Choroid plexus epithelial cell (primary cell): Measurements from ENCODE around the gene CDKN3.
"Not testable (repeated sequence)": the region's sequence is repeated elsewhere in the genome, so short reads cannot be mapped to it uniquely, and the experiment has no call there.

Experiments used
- DNase-seq: peaks from one replicate; pipeline ENCODE4 v3.0.0-alpha.2; 2010; ENCODE audit warnings: low read depth
- H3K4me3 ChIP-seq: 2 replicates; pipeline ENCODE4 v1.5.1; 2011; ENCODE audit warnings: low read depth, mild to moderate bottlenecking, control low read depth, low read length, moderate library complexity
- TF ChIP-seq, protein P1 (sequence below): conservative IDR thresholded peaks from 2 replicates; pipeline ENCODE4 v1.5.1; 2011; ENCODE audit warnings: low read depth, mild to moderate bottlenecking, control low read depth, inconsistent platforms, low read length, moderate library complexity

The CDKN3 gene

DNA sequence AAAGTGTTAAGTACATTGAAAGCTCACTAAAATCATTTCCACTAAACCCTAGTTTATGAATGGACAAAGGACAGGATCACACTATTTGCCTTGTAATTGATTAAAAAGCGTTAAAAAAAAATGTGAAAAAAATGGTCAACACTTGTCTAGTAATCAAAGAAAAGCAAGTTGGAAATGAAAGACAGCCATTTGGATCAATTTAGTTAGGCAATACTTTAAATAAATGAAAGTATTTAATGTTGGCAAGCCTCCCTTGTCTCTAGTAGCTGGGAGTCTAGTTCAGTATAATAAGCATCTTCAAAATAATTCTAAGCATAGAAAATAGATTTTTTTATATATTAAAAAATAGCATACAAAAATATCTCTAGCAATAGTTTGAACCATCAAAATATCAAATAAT lies 58.6 kb downstream of the CDKN3 start:
- H3K4me3 ChIP-seq, result no peak overlapping the region
- DNase-seq, result no peak
- TF ChIP-seq, protein P1, sequence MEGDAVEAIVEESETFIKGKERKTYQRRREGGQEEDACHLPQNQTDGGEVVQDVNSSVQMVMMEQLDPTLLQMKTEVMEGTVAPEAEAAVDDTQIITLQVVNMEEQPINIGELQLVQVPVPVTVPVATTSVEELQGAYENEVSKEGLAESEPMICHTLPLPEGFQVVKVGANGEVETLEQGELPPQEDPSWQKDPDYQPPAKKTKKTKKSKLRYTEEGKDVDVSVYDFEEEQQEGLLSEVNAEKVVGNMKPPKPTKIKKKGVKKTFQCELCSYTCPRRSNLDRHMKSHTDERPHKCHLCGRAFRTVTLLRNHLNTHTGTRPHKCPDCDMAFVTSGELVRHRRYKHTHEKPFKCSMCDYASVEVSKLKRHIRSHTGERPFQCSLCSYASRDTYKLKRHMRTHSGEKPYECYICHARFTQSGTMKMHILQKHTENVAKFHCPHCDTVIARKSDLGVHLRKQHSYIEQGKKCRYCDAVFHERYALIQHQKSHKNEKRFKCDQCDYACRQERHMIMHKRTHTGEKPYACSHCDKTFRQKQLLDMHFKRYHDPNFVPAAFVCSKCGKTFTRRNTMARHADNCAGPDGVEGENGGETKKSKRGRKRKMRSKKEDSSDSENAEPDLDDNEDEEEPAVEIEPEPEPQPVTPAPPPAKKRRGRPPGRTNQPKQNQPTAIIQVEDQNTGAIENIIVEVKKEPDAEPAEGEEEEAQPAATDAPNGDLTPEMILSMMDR, result no peak

DNA sequence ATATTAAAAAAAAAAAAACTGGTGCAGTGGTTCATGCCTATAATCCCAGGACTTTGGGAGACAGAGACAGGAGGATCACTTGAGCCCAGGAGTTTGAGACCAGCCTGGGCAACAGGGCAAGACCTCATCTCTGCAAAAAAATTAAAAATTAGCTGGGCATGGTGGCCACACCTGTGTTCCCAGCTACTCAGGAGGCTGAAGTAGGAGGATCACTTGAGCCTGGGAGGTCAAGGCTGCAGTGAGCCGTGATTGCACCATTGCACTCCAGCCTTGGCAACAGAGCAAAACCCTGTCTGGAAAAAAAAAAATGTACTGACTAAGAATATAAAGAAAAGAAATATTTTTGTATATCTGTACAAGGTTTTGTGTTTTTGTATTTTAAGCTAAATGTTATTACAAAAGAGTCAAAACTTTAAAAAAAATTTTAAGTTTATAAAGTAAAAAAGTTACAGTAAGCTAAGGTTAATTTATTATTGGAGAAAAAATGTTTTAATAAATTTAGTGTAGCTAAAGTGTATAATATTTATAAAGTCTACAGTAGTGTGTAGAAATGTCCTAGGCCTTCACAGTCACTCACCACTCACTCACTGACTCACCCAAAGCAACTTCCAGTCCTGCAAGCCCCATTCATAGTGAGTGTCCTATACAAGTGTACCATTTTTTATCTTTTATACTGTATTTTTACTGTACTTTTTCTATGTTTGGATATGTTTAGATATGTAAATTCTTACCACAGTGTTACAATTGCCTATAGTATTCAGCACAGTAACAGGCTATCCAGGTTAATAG lies 60.2 kb downstream of the CDKN3 start:
- DNase-seq, H3K4me3 ChIP-seq: not testable (repeated sequence)

DNA sequence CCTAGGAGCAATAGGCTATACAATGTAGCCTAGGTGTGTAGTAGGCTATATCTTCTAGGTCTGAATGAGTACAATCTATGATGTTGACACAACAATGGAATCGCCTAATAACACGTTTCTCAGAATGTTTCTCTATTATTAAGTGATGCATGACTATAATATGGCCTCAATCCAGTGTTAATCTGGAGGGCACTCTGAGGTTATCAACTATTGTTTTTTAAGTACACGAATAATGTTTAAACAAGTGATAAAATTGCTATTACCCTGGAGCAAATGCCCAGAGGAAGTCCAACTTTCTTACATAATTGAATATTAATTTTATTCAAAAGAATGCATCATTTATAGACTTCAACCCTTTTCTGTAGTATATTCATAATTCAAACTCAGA lies 60.8 kb downstream of the CDKN3 start:
- TF ChIP-seq, protein P1, result no peak
- no peak overlapping the region for H3K4me3 ChIP-seq
- no peak for DNase-seq

DNA sequence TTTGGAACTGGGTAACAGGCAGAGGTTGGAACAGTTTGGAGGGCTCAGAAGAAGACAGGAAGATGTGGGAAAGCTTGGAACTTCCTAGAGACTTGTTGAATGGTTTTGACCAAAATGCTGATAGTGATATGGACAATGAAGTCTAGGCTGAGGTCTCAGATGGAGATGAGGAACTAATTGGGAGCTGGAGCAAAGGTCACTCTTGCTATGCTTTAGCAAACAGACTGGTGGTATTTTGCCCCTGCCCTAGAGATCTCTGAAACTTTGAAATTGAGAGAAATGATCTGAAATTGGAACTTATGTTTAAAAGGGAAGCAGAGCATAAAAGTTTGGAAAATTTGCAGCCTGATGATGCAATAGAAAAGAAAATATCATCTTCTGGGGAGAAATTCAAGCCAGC lies 61.7 kb downstream of the CDKN3 start:
- H3K4me3 ChIP-seq, DNase-seq: not testable (repeated sequence)

DNA sequence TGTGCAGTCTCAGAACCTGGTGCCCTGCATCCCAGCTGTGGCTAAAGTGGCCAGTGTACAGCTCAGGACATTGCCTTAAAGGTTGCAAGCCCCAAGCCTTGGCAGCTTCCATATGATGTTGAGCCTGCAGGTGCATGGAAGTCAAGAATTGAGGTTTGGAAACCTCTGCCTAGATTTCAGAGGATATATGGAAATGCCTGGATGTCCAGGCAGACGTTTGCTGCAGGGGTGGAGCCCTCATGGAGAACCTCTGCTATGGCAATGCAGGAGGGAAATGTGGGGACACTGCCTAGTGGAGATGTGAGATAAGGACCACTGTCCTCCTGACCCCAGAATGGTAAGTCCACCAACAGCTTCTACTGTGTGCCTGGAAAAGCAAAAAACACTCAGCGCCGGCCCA lies 62.3 kb downstream of the CDKN3 start:
- TF ChIP-seq, protein P1, result no peak
- DNase-seq, result no peak
- no peak overlapping the region for H3K4me3 ChIP-seq

DNA sequence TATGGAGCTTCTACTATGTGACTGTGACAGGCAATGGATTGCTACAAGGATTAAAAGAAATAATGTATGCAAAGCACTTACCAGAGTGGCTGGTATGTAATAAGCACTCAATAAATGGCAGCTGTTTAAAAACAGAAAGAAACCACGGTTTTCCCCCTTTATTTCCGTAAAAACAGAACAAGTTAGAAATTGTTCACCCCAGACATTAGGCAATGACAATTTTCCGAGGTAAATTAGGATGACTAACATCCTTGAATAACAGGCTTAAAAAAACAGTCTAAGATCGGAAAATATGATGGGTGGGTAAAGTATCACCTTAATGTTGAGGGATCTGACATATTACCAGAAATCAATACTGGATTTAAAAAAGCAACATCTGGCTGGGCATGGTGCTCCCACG lies 65.2 kb downstream of the CDKN3 start:
- TF ChIP-seq, protein P1, result no peak
- H3K4me3 ChIP-seq, result no peak overlapping the region
- peak; percentile 32 for DNase-seq

DNA sequence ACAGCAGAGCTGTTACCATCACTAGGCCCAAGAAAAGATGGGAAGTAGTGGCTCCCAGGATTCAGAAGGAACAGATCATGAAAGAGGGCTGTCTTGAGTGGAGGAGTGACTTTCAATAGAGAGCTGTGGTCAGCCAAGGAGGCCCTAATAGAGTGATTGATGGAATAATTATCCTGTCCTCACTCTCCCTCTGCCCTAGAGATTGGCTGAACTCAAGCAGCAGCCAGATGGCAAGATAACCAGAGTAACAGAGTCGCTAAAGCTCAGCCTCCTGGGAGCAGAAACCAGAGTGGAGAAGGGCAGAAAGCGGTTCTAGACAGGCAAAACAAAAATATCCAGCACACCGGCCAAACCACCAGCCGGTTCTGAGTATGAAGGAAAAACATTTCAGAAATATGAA lies 68.8 kb downstream of the CDKN3 start:
- no peak overlapping the region for H3K4me3 ChIP-seq
- no peak for DNase-seq
- TF ChIP-seq, protein P1, result no peak

DNA sequence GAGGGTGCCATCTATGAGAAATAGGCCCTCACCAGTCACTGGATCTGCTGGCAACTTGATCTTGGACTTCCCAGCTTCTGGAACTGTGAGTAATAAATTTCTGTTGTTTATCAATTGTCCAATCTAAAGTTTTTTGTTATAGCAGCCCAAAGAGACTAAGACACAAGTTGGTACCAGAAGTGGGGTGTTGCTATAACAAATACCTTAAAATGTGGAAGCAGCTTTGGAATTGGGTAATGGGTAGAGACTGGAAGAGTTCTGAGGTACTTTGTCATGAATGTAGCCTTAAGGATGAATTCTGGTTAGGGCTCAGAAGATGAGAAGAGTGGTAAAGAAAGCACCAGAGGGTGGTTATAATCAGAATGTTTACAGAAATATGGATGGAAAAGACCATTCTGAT lies 70.5 kb downstream of the CDKN3 start:
- H3K4me3 ChIP-seq, result no peak overlapping the region
- TF ChIP-seq, protein P1, result no peak
- no peak for DNase-seq
